Activated gamma-delta T cell treated with Interleukin-2 at 50 U/mL for 16 hours (primary cell): ENCODE measurements around the gene TTC1.
"Not testable (repeated sequence)": the region's sequence is repeated elsewhere in the genome, so short reads cannot be mapped to it uniquely, and the experiment has no call there.

Experiments
- DNase-seq: peaks from one replicate; pipeline ENCODE4 v3.0.0-alpha.2; 2020

TTC1 gene

GRCh38 chr5:160044391-160044804, 35.5 kb downstream of the TTC1 start:
- DNase-seq, result no peak

DNA sequence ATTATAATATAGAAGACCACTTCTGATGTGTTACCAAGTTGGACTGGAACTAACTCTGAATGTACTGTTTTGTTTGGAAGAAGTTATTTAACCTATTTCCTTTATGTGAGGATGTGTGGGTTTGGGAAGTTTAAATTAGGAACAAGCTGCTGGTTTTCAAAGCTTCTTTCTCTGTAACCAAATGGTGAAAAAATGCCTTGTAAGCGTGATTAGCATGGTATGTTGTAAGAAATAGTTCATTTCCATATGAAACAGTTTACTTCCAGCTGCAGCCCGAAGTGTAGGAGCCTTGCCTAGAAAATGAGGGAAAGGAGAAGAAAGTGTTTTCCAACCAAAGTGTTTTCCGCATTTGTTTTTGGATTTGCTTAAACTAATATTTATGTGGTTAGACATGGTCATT, 36.0 kb downstream of the TTC1 start:
- DNase-seq, result no peak

GRCh38 chr5:160047423-160047822, 38.5 kb downstream of the TTC1 start:
- DNase-seq, result no peak

GRCh38 chr5:160048131-160048530, 39.2 kb downstream of the TTC1 start:
- DNase-seq, result no peak

DNA sequence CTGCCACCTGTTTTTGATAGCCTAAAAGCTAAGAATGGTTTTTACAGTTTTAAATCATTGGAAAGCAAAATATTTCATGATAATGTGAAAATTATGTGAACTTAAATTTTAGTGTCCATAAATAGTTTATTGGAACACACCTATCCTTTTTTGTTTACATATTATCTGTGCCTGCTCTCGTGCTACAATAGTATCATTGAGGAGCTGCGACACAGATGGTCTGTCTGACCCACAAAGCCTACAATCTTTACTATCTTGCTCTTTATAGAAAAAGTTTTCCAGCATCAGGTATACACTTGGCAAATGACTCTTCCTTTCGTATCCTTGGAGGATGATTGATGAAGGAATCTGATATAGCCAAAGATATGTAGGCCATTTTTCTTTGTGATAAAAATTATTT, 40.2 kb downstream of the TTC1 start:
- DNase-seq, result no peak

DNA sequence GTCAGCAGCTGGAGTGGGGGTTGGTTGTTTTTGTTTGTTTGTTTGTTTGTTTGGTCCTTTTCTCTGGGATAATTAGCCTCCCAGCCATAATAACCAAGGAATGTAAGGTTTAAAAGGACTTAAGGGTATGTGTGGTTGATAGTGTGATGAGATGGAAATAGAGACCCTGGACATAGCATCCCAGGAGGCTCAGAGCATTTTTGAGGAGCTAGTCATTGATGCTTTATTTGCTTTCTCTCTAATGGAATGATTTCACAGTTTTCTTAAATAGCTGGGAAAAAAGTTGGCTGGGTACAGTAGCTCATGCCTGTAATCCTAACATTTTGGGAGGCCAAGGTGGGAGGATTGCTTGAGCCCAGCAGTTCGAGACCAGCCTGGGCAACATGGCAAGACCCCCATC, 45.1 kb downstream of the TTC1 start:
- DNase-seq, result no peak

GRCh38 chr5:160054831-160055230, 45.9 kb downstream of the TTC1 start:
- no peak for DNase-seq

GRCh38 chr5:160057256-160057655, 48.3 kb downstream of the TTC1 start:
- DNase-seq, result no peak

DNA sequence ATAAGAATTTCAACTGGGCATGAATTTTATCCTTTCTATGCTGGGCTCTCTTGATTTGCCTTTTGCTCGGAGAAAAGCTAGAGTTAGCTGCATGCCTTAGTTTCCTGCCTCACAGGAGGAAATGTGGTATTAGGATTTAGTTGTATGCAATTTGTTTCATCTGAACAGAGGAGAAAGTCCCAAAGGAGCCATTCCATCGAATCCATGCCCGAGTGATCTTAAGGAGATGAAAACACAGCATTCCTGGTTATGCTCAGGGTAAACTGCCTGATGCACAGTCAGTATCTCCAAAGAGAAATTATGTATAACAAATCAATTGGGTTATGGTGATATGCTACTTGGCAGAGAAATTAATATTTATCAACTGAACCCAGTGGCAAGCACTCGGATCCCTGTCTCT, 51.1 kb downstream of the TTC1 start:
- no peak for DNase-seq

DNA sequence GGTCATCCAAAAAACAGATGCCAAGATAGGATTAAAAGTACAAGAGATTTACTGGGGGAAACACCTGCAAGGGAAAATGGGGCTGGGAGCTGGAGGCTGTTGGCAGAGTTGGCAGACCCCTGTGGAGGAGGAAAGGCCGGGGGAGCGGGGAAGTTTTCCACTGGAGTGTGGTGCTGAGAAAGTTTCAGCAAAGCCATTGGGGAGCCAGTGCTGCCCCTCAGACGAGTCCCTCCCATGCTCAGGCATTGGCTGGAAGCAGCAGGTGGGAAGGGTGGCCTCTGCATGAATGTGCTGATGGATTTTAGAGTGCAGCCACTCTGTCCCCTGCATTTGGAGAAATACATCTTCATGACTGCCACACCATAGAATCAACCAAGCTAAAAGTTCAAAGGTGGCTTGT, 52.8 kb downstream of the TTC1 start:
- no peak for DNase-seq

- no peak for DNase-seq
Measured at GRCh38 chr5:160064417-160064810, 55.5 kb downstream of the TTC1 start.

GRCh38 chr5:160064995-160065614, 56.2 kb downstream of the TTC1 start:
- no peak for DNase-seq

GRCh38 chr5:160069120-160069519, 60.2 kb downstream of the TTC1 start:
- not testable (repeated sequence) for DNase-seq

DNA sequence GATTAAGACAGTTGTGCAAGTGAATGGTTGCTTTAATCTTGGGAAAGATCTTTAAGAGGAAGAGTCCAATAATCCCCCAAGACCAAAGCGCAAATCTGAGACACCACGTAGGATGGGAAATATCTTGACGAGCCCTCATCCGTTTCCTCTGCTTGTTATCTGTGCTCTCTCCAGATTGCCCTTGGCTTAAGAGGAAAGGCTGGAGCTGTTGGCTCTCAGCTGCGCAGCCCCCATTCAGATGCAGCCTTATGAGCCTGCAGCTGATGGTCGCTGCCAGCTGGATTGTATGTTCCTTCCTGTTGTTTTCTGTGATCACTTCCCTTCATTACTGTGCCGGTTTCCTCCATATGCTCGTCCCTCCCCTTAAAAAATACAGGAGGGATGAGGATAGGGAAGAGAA, 62.6 kb downstream of the TTC1 start:
- no peak for DNase-seq

DNA sequence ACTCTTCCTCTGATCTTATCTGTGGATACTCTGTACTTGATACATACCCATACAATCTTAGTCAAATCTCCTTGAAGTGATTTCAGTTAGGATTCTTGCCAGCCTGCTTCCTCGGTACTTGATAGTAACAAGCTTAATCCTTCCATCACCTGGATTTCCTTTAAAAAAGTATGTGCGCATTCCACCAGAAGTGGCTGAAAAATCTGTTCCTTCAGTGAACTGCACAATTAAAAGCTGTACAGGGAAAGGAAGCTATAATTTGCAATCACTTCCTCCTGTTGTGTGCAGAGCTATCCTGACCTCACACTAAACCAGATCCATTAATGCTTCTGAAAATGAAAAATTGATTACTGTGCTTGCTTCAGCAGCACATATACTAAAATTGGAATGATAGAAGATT, 63.0 kb downstream of the TTC1 start:
- DNase-seq, result no peak

- DNase-seq, result no peak
Measured at GRCh38 chr5:160075073-160075472, 66.1 kb downstream of the TTC1 start.

DNA sequence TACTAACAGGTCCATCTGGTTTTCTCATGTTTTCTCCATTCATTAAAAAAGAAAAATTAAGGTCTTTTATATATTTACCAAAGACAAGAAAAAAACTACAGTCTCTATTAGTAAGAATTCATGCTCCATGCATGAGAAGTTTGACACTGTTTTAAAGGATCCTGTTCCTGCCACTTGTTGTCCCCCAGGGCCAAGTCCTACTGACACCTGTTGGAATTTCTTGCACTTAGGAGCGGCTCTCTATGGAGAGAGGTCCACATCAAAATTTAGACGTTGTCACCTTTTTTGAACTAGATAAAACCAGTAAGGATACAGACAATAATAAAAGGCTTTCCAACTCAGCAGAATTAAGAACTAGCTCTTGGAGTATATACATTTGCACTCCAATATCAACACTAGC, 68.1 kb downstream of the TTC1 start:
- no peak for DNase-seq

- no peak for DNase-seq
Measured at GRCh38 chr5:160079753-160080152, 70.8 kb downstream of the TTC1 start.

DNA sequence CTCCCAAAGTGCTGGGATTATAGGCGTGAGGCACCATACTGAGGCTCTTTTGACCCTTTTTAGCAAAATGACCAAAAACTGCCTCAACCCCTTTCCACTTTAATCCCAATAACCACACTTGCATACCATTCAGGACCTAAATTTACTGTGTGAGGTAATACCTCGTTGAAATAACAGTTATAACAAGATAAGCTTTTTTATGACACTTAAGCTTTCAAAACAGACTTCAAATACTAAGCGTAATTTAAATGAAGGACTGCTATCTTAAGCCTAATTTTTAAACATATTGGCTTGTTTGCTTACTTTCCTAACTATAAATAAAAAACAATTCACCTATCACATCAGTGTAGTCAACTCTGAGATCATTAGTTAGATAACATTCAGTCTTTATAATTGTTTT, 72.6 kb downstream of the TTC1 start:
- no peak for DNase-seq

DNA sequence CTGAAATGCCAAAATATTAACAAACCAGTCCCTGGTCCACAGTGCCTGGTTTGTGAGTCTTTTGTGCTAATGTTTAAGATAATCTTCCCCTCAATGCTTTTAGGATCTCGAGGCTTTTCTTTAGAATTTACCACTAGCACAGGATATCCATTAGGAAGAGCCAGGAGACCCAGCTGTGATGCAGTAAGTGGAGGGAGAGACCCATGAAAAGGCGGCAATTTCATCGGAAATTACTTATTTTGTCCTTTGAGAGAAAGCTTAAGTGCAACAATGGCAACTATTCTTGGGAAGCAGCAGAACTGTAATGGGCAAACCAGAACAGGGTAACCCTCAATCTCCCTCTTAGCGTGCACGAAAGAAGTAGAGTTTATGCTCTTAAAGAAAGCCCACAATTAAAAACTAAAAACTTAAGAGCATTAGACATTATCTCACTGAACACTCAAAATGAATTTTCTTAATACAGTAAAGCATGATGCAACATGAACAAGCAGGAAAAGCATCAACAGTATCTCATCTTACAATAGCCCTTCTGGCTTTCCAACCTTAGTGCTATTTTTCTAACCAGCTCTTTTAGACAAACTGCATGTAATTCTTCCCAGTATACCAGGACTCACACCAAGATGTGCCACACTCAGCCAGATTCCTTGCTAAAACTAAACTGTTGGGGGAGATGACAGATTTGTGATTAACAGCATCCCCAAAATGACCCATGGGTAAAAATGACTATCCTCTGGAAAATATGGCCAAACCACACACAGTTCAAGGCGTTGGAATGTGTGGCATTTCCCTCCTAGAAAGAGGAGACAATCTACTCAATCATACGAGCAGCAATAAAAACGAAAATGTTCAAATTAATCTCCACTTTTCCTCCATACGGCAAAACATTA, 73.9 kb downstream of the TTC1 start:
- no peak for DNase-seq

- no peak for DNase-seq
Measured at GRCh38 chr5:160083501-160083900, 74.6 kb downstream of the TTC1 start.

DNA sequence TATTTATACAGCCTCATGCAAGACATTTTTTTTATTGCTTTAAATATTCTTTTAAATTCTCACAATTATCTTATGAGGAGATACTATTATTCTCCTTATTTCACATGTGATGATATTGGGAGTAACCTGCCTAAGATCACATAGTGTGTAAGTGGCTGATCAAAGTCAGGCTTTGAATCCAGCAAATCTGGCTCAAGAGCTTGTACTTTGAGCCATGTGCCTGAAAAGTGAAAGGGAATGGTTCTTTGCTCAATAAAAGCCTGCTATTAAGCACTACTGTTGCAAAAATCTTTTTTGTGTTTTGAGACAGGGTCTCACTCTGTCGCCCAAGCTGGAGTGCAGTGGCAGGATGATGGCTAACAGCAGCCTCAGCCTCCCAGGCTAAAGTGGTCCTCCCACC, 75.2 kb downstream of the TTC1 start:
- DNase-seq, result no peak

DNA sequence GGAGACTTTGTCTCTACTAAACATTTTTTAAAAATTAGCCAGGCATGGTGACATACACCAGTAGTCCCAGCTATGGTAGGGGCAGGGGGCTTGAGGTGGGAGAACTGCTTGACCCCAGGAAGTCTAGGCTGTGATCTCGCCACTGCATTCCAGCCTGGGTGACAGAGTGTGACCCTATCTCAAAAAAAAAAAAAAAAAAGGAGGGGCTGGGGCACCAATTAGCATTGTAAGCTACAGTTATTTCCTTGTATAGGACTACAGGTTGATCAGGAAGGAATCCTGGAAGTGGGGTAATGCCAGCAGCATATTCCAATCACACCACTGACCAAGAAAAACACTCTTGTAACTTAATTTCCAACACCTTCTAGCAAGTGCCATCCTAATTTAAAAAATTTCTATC, 78.3 kb downstream of the TTC1 start:
- no peak for DNase-seq

DNA sequence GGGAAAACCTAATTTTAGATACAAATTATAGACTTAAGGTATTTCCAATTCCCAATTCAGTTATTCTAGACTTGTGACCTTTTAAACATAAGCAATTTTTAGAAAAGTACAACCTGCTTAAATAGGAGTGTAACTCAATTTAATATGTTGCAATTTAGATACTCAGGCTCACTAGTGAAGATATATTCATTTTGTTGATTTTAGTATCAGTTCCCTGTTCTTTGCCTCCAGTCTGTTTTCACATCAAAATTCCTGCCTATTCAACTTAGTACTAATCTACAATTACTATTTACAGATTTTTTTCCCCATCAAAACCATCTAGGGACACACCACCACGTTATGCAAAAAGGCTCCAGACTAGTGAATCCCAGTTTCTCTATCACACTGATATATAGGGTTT, 79.9 kb downstream of the TTC1 start:
- DNase-seq, result no peak

DNA sequence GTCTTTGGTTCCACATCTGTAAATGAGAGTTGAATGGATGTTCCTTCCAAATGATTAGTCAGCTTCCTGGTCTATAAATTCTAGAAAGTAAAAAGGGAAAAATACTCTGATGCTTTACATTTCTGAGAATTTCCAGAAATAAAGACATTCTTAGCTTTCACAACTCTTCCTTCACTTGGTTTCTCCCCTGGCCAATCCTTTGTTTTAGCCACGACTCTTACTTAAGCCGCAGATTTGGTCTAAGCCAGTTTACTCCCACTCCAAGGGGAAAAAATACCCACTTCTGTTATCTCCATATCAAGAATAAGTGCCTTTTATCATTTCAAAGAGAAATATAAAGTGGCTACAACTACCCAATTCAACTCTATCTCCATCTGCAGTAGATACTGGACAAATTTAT, 80.6 kb downstream of the TTC1 start:
- no peak for DNase-seq
